Lower lobe of right lung (tissue), 2 donors: ENCODE data around the gene OTUD4. TPM values are rescaled to one million over a fixed set of nuclear protein-coding genes. Genes with fewer than 3 reads are reported as not detected.

ENCODE experiments used
- ATAC-seq, 2 donors: fragments of 200-7000 bp; cut with Tn5 transposase; one replicate each; pipeline ENCODE4 v1.9.1; 2020 to 2022; ENCODE audit warnings: mild to moderate bottlenecking in 2 of 2, moderate library complexity in 2 of 2
- DNase-seq: peaks from one replicate; pipeline ENCODE4 v3.0.0-alpha.2; 2020
- H3K27ac ChIP-seq: fragments of 200-600 bp; one replicate; pipeline ENCODE4 v1.8.0; 2022
- H3K27me3 ChIP-seq: fragments of 200-600 bp; one replicate; pipeline ENCODE4 v1.8.0; 2022; ENCODE audit warnings: low read depth
- H3K36me3 ChIP-seq: fragments of 200-600 bp; one replicate; pipeline ENCODE4 v1.8.0; 2022; ENCODE audit warnings: mild to moderate bottlenecking
- H3K4me1 ChIP-seq: fragments of 200-600 bp; one replicate; pipeline ENCODE4 v1.8.0; 2022
- H3K4me3 ChIP-seq: fragments of 200-600 bp; one replicate; pipeline ENCODE4 v1.8.0; 2022; ENCODE audit warnings: mild to moderate bottlenecking
- H3K9me3 ChIP-seq: fragments of 200-600 bp; one replicate; pipeline ENCODE4 v1.8.0; 2022
- CTCF ChIP-seq: fragments of 200-600 bp; IDR thresholded peaks from one replicate; pipeline ENCODE4 v1.8.0; 2022; ENCODE audit warnings: antibody characterized with exemption, mild to moderate bottlenecking
- intact Hi-C: fragments of 100-400 bp; cut with DNase I; formaldehyde crosslinking; loops from one replicate; pipeline ENCODE4 v1.11.0; 2022
- total RNA-seq: library from RNA; stranded (reverse); fragmentation: NEBNext Ultra II Directional; extraction: Animal tissue kit (Norgen Biotek cat#: 25700); gene quantifications from one replicate; pipeline ENCODE4 v1.2.1, GENCODE V29; 2021
- donor health status: DM: no; HTN: yes; CAD: no; lungs with severe emphysema.

OTUD4 gene
- total RNA-seq, 1 donor from 2014 or later, result 53.4 TPM

GRCh38 chr4:145098675-145099037, 81.7 kb downstream of the OTUD4 start:
- Histone ChIP-seq H3K9me3 (no peaks in the 10 kb centered on the region), H3K36me3 (peaks cover 24% of the 10 kb centered on the region), H3K27me3 (no peaks in the 10 kb centered on the region), H3K27ac (peak overlapping the region; percentile 94), H3K4me3 (peak overlapping the region; percentile 89), H3K4me1 (peaks cover 30% of the 10 kb centered on the region)
- intact Hi-C loops, result no loop called here
- ATAC-seq, result peak; percentile 69 to 83
- no peak for TF ChIP-seq CTCF
- no peak for DNase-seq

- peaks cover 30% of the 10 kb centered on the region for H3K4me1 ChIP-seq
- peak; percentile 98 for DNase-seq
Measured at GRCh38 chr4:145097821-145098674, 82.3 kb downstream of the OTUD4 start, which contains the start of the genes ABCE1 and ANAPC10. Gene ABCE1 (plus strand): TSS chr4:145098311. CDS start chr4:145104413, 6,102 bp downstream. Gene ANAPC10 (minus strand): TSS chr4:145098196. CDS start chr4:145096099, 2,097 bp downstream.

GRCh38 chr4:145097331-145097820, 83.0 kb downstream of the OTUD4 start:
- Histone ChIP-seq H3K27me3 (no peaks in the 10 kb centered on the region), H3K4me1 (peaks cover 30% of the 10 kb centered on the region), H3K4me3 (peak overlapping the region; percentile 89), H3K36me3 (peaks cover 33% of the 10 kb centered on the region), H3K27ac (peak overlapping the region; percentile 94), H3K9me3 (no peaks in the 10 kb centered on the region)
- no peak for ATAC-seq
- intact Hi-C loops, result no loop called here
- no peak for TF ChIP-seq CTCF
- DNase-seq, result no peak

More at GRCh38 chr4:145097821-145098674, 82.3 kb downstream of the OTUD4 start, which contains the start of the genes ABCE1 and ANAPC10:
- peak; percentile 99 for ATAC-seq
- Histone ChIP-seq H3K27me3 (no peaks in the 10 kb centered on the region), H3K36me3 (peaks cover 26% of the 10 kb centered on the region), H3K4me3 (peak within 1 kb of the TSS; percentile 89), H3K9me3 (no peaks in the 10 kb centered on the region), H3K27ac (peak within 1 kb of the TSS; percentile 94)
- intact Hi-C loops, result no loop called here
- TF ChIP-seq CTCF, result peak; percentile 30

- no peaks in the 10 kb centered on the region for H3K9me3 ChIP-seq
- peaks cover 15% of the 10 kb centered on the region for H3K4me1 ChIP-seq
- peaks cover 65% of the 10 kb centered on the region for H3K36me3 ChIP-seq
- intact Hi-C loops, result no loop called here
- no peak overlapping the region for H3K27ac ChIP-seq
- DNase-seq, result no peak
- no peak for TF ChIP-seq CTCF
- H3K4me3 ChIP-seq, result no peak overlapping the region
- H3K27me3 ChIP-seq, result no peaks in the 10 kb centered on the region
- ATAC-seq, result no peak
Measured at GRCh38 chr4:145093638-145094037, 86.8 kb downstream of the OTUD4 start.

- TF ChIP-seq CTCF, result no peak
- DNase-seq (no peak), ATAC-seq (no peak)
- intact Hi-C loops, result no loop called here
- no peak overlapping the region for H3K27ac ChIP-seq
- H3K36me3 ChIP-seq, result peaks cover 59% of the 10 kb centered on the region
- H3K4me1 ChIP-seq, result no peaks in the 10 kb centered on the region
- H3K4me3 ChIP-seq, result no peak overlapping the region
- no peaks in the 10 kb centered on the region for H3K27me3 ChIP-seq
- H3K9me3 ChIP-seq, result no peaks in the 10 kb centered on the region
Measured at GRCh38 chr4:145090380-145090779, 90.0 kb downstream of the OTUD4 start.
